Upper lobe of right lung (tissue), 1 donor: ENCODE results near the gene HIRIP3. TPM values are rescaled to one million over a fixed set of nuclear protein-coding genes. Genes with fewer than 3 reads are reported as not detected.
A peak's percentile ranks its signal among the peaks of the same experiment; 100 is the strongest.

Experiments used
- ATAC-seq: fragments of 200-7000 bp; cut with Tn5 transposase; one replicate; pipeline ENCODE4 v1.9.1; 2020; ENCODE audit warnings: mild to moderate bottlenecking, moderate library complexity
- DNase-seq: peaks from one replicate; pipeline ENCODE4 v3.0.0-alpha.2; 2020
- H3K27ac ChIP-seq: fragments of 200-600 bp; one replicate; pipeline ENCODE4 v1.8.0; 2022
- H3K27me3 ChIP-seq: fragments of 200-600 bp; one replicate; pipeline ENCODE4 v1.8.0; 2022; ENCODE audit warnings: mild to moderate bottlenecking
- H3K36me3 ChIP-seq: fragments of 200-600 bp; one replicate; pipeline ENCODE4 v1.8.0; 2022
- H3K4me1 ChIP-seq: fragments of 200-600 bp; one replicate; pipeline ENCODE4 v1.8.0; 2022
- H3K4me3 ChIP-seq: fragments of 200-600 bp; one replicate; pipeline ENCODE4 v1.8.0; 2022; ENCODE audit warnings: mild to moderate bottlenecking
- H3K9me3 ChIP-seq: fragments of 200-600 bp; one replicate; pipeline ENCODE4 v1.8.0; 2022
- intact Hi-C: fragments of 100-400 bp; cut with DNase I; formaldehyde crosslinking; loops from one replicate; pipeline ENCODE4 v1.11.0; 2022
- total RNA-seq: library from RNA; stranded (reverse); fragmentation: NEBNext Ultra II Directional; extraction: Animal tissue kit (Norgen Biotek cat#: 25700); gene quantifications from one replicate; pipeline ENCODE4 v1.2.1, GENCODE V29; 2021
- TF ChIP-seq, protein P1 (sequence below): fragments of 200-600 bp; IDR thresholded peaks from one replicate; pipeline ENCODE4 v1.8.0; 2022; ENCODE audit warnings: antibody characterized with exemption
- donor health status: DM: no; HTN: yes; CAD: no; lungs with severe emphysema.

HIRIP3 gene
- total RNA-seq, 1 donor from 2014 or later, result 20.3 TPM

DNA sequence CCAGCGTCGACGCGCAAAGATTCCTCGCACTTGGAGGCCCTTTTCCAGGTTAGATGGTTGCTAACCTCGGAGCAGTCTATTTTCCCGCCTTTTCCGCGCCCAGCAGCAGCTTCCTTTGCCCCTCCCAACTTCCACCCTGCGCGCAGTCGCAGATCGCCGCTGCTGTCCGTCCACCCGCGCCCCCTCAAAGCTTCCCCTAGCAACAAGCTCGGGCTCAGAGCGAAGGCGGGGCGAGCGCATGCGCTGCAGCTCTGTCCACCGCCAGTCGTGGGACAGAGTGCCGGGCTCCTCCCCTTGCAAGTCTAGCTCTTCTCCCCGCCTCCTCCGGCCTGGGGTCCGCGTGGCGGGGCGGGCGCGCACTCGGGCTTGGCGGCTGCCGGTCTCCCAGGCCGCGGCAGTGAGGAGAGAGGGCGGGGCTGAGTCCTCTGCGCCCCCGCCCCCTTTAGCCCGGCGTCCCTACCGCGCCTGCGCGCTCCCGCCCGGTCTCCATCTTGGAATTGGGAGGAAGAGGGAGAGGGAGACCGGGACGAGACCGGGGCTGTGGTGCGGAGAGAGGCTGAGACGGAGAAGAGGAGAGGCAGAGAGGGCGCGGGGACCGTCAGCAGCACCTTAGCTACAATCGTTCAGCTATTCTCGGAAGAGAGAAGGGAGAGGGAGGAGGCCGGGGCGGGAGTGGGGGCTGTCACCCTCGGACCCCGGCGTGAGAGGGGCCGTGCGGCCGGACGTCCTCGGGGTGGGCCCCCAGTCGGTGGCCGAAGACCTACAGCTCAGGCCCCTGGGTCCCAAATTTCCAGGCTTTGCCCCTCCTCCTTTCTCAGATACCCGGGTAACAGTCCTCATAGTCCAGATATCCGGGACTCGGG lies 21.8 kb downstream of the HIRIP3 start, which contains the start of gene TAOK2:
Gene TAOK2 (plus strand): TSS at position 485 of the 863 bp plus-strand sequence. CDS start 3,905 bp downstream, outside the sequence.
- DNase-seq (peak; percentile 99), ATAC-seq (peak; percentile 99)
- Histone ChIP-seq H3K4me1 (peaks cover 29% of the 10 kb centered on the region), H3K9me3 (no peaks in the 10 kb centered on the region), H3K27me3 (no peaks in the 10 kb centered on the region), H3K27ac (peak within 1 kb of the TSS; percentile 93), H3K36me3 (peaks cover 40% of the 10 kb centered on the region), H3K4me3 (peak within 1 kb of the TSS; percentile 99)
- TF ChIP-seq, protein P1, sequence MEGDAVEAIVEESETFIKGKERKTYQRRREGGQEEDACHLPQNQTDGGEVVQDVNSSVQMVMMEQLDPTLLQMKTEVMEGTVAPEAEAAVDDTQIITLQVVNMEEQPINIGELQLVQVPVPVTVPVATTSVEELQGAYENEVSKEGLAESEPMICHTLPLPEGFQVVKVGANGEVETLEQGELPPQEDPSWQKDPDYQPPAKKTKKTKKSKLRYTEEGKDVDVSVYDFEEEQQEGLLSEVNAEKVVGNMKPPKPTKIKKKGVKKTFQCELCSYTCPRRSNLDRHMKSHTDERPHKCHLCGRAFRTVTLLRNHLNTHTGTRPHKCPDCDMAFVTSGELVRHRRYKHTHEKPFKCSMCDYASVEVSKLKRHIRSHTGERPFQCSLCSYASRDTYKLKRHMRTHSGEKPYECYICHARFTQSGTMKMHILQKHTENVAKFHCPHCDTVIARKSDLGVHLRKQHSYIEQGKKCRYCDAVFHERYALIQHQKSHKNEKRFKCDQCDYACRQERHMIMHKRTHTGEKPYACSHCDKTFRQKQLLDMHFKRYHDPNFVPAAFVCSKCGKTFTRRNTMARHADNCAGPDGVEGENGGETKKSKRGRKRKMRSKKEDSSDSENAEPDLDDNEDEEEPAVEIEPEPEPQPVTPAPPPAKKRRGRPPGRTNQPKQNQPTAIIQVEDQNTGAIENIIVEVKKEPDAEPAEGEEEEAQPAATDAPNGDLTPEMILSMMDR, result no peak
- intact Hi-C loops, result no loop called here

DNA sequence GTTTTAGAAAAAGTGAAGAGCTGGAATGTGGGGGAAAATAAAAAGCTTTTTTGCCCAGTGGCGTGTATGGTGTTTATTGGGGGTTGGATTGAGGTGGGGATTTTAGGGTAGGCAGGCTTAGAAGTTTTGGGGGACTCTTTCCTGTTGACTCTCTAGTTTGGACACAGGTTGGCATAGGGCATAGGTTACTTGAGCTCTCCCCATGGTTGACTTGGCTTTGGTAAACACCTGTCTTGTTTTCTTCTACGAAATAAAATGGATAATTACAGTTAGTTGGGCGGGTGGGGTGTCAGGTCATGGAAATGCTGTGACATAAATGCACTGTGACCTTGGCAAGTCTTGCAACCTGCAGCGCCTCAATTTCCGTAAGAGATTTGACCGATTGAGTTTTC lies 22.4 kb downstream of the HIRIP3 start:
- peaks cover 29% of the 10 kb centered on the region for H3K4me1 ChIP-seq
- H3K36me3 ChIP-seq, result peaks cover 40% of the 10 kb centered on the region
- ATAC-seq (no peak), DNase-seq (no peak)
- H3K27ac ChIP-seq, result no peak overlapping the region
- intact Hi-C loops, result no loop called here
- TF ChIP-seq, protein P1, result no peak
- H3K27me3 ChIP-seq, result no peaks in the 10 kb centered on the region
- no peak overlapping the region for H3K4me3 ChIP-seq
- H3K9me3 ChIP-seq, result no peaks in the 10 kb centered on the region

DNA sequence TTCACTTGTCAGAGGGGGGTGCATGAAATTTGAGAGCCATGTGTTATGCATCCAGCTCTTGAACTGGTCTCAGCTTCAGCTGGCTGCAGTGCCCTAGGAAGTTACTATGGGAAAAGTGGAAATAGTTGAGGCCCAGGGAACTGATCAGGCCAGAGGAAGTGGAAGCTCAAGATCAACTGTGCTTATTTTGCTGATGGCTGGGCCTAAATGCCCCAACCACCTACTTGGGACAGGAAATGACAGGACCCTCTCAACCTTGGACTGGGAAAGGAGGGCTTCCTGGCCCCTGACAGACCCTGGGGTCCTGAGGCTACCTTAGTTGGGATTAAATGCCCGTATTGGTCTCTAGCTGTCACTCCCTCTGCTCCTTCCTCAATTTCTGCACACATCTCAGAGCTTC lies 22.9 kb downstream of the HIRIP3 start:
- TF ChIP-seq, protein P1, result no peak
- H3K4me1 ChIP-seq, result peaks cover 26% of the 10 kb centered on the region
- DNase-seq (no peak), ATAC-seq (no peak)
- peaks cover 40% of the 10 kb centered on the region for H3K36me3 ChIP-seq
- H3K27ac ChIP-seq, result no peak overlapping the region
- no peaks in the 10 kb centered on the region for H3K27me3 ChIP-seq
- H3K9me3 ChIP-seq, result no peaks in the 10 kb centered on the region
- intact Hi-C loops, result no loop called here
- H3K4me3 ChIP-seq, result no peak overlapping the region

DNA sequence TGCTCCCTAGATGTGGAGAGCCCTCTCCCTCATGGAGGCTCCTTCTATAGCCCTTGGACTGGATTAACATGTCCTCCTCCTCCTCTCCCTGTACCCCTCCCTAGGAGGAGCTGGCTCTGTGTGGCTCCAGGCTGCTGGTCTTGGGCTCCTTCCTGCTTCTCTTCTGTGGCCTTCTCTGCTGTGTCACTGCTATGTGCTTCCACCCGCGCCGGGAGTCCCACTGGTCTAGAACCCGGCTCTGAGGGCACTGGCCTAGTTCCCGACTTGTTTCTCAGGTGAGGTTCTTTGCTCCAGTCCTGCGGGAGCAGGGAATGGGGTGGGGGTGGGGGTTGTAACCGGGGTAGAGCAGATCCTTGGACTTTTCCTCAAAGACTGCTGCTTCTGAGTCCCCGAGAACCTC lies 24.1 kb downstream of the HIRIP3 start:
- H3K27me3 ChIP-seq, result no peaks in the 10 kb centered on the region
- ATAC-seq (no peak), DNase-seq (no peak)
- TF ChIP-seq, protein P1, result no peak
- no peak overlapping the region for H3K27ac ChIP-seq
- peaks cover 14% of the 10 kb centered on the region for H3K4me1 ChIP-seq
- peaks cover 40% of the 10 kb centered on the region for H3K36me3 ChIP-seq
- intact Hi-C loops, result no loop called here
- no peak overlapping the region for H3K4me3 ChIP-seq
- no peaks in the 10 kb centered on the region for H3K9me3 ChIP-seq

DNA sequence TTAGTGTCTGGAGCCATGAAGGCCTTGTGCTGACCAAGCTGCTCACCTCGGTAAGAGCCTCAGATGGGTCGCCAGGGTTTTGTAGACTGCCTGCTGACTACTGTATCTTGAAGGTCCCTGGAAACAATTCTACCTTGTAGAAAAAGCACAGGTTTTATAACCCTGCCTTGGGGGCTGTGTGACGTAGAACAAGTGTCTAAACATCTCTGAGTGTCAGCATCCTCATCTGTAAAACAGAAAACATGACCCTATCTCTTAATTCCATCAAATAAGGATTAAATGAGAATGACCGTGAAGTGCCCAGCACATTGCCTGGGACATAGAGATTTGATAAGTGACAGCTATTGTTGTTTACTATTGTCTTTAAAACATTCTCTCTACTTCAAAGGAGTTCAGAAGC lies 27.2 kb downstream of the HIRIP3 start:
- Histone ChIP-seq H3K27me3 (no peaks in the 10 kb centered on the region), H3K4me1 (peaks cover 8% of the 10 kb centered on the region), H3K27ac (no peak overlapping the region), H3K36me3 (peaks cover 40% of the 10 kb centered on the region), H3K9me3 (no peaks in the 10 kb centered on the region), H3K4me3 (no peak overlapping the region)
- DNase-seq, result no peak
- intact Hi-C loops, result no loop called here
- TF ChIP-seq, protein P1, result no peak
- no peak for ATAC-seq
